ENCODE measurements around the gene TPP2. TPM values are rescaled to one million over a fixed set of nuclear protein-coding genes. Genes with fewer than 3 reads are reported as not detected.

Gene TPP2
- total RNA-seq, 1 donor from 2014 or later, result 43.4 TPM

- Histone ChIP-seq H3K4me1 (no peaks in the 10 kb centered on the region), H3K27ac (no peak overlapping the region), H3K9me3 (no peaks in the 10 kb centered on the region), H3K27me3 (no peaks in the 10 kb centered on the region), H3K4me3 (no peak overlapping the region), H3K36me3 (peaks cover 96% of the 10 kb centered on the region)
- TF ChIP-seq CTCF (IDR thresholded peaks at IDR 0.05), result no peak
- ATAC-seq (no peak), DNase-seq (no peak)
- intact Hi-C loops (cut with DNase I), result no loop called here
These were observed 48.9 kb downstream of the TPP2 start for GRCh38 chr13:102645701-102646100.

- H3K27ac ChIP-seq, result no peak overlapping the region
- DNase-seq (no peak), ATAC-seq (no peak)
- intact Hi-C loops (cut with DNase I), result no loop called here
- no peaks in the 10 kb centered on the region for H3K9me3 ChIP-seq
- TF ChIP-seq CTCF (IDR thresholded peaks at IDR 0.05), result no peak
- no peaks in the 10 kb centered on the region for H3K4me1 ChIP-seq
- no peak overlapping the region for H3K4me3 ChIP-seq
- H3K27me3 ChIP-seq, result no peaks in the 10 kb centered on the region
- H3K36me3 ChIP-seq, result peaks cover 95% of the 10 kb centered on the region
These were observed 51.3 kb downstream of the TPP2 start for GRCh38 chr13:102648046-102648445.

GRCh38 chr13:102650444-102650843, 53.7 kb downstream of the TPP2 start:
- Histone ChIP-seq H3K27ac (no peak overlapping the region), H3K4me3 (no peak overlapping the region), H3K4me1 (no peaks in the 10 kb centered on the region), H3K36me3 (peaks cover 95% of the 10 kb centered on the region), H3K9me3 (no peaks in the 10 kb centered on the region), H3K27me3 (no peaks in the 10 kb centered on the region)
- ATAC-seq (no peak), DNase-seq (no peak)
- TF ChIP-seq CTCF (IDR thresholded peaks at IDR 0.05), result no peak
- intact Hi-C loops (cut with DNase I), result no loop called here

GRCh38 chr13:102651392-102651791, 54.6 kb downstream of the TPP2 start:
- ATAC-seq, result no peak
- intact Hi-C loops (cut with DNase I), result no loop called here
- peaks cover 95% of the 10 kb centered on the region for H3K36me3 ChIP-seq

GRCh38 chr13:102651892-102652291, 55.1 kb downstream of the TPP2 start:
- intact Hi-C loops (cut with DNase I), result no loop called here
- no peak for TF ChIP-seq CTCF (IDR thresholded peaks at IDR 0.05)
- no peak for ATAC-seq
- Histone ChIP-seq H3K4me1 (no peaks in the 10 kb centered on the region), H3K4me3 (no peak overlapping the region), H3K36me3 (peaks cover 90% of the 10 kb centered on the region), H3K27me3 (no peaks in the 10 kb centered on the region), H3K27ac (no peak overlapping the region), H3K9me3 (no peaks in the 10 kb centered on the region)
- DNase-seq, result no peak

More at GRCh38 chr13:102651392-102651791, 54.6 kb downstream of the TPP2 start:
- DNase-seq, result no peak
- H3K9me3 ChIP-seq, result no peaks in the 10 kb centered on the region
- no peak overlapping the region for H3K4me3 ChIP-seq
- H3K4me1 ChIP-seq, result no peaks in the 10 kb centered on the region
- H3K27me3 ChIP-seq, result no peaks in the 10 kb centered on the region
- no peak for TF ChIP-seq CTCF (IDR thresholded peaks at IDR 0.05)
- H3K27ac ChIP-seq, result no peak overlapping the region

GRCh38 chr13:102654756-102655155, 58.0 kb downstream of the TPP2 start:
- H3K27ac ChIP-seq, result no peak overlapping the region
- TF ChIP-seq CTCF (IDR thresholded peaks at IDR 0.05), result no peak
- no peak overlapping the region for H3K4me3 ChIP-seq
- H3K9me3 ChIP-seq, result no peaks in the 10 kb centered on the region
- H3K36me3 ChIP-seq, result peaks cover 80% of the 10 kb centered on the region
- H3K27me3 ChIP-seq, result no peaks in the 10 kb centered on the region
- intact Hi-C loops (cut with DNase I), result no loop called here
- DNase-seq (no peak), ATAC-seq (no peak)
- H3K4me1 ChIP-seq, result no peaks in the 10 kb centered on the region

Data from upper lobe of right lung (tissue), 1 donor.